Fibroblast of lung (primary cell): ENCODE measurements around the gene TNS3. TPM values are rescaled to one million over a fixed set of nuclear protein-coding genes. Genes with fewer than 3 reads are reported as not detected.

ENCODE experiments used
- DNase-seq, 2 donors: peaks; one replicate each; pipeline versions ENCODE4 v3.0.0 to v3.0.0-alpha.2; 2010; ENCODE audit warnings: low read depth in 2 of 2
- H2AFZ ChIP-seq: 2 replicates; pipeline ENCODE4 v1.5.1; 2012; ENCODE audit warnings: low read length, control low read depth, inconsistent platforms
- H3K27ac ChIP-seq: 2 replicates; pipeline ENCODE4 v1.5.1; 2011; ENCODE audit warnings: low read length, control low read depth; ENCODE audit not compliant: insufficient read depth
- H3K27me3 ChIP-seq: 2 replicates; pipeline ENCODE4 v1.5.1; 2011; ENCODE audit warnings: mild to moderate bottlenecking, low read length; ENCODE audit not compliant: control insufficient read depth, insufficient read depth
- H3K36me3 ChIP-seq: 2 replicates; pipeline ENCODE4 v1.5.1; 2011; ENCODE audit warnings: low read length; ENCODE audit not compliant: control insufficient read depth, insufficient read depth
- H3K4me1 ChIP-seq: 2 replicates; pipeline ENCODE4 v1.5.1; 2011; ENCODE audit warnings: low read length; ENCODE audit not compliant: control insufficient read depth, insufficient read depth; ENCODE audit errors: extremely low read depth
- H3K4me2 ChIP-seq: 2 replicates; pipeline ENCODE4 v1.5.1; 2011; ENCODE audit warnings: low read length, control low read depth; ENCODE audit not compliant: insufficient read depth; ENCODE audit errors: extremely low read depth
- H3K4me3 ChIP-seq, 4 experiments: fragments of 200-600 bp in 1 of 4; sonication (generic) in 1 of 4; replicated peaks in 1 of 4; 2 replicates each; pipeline ENCODE4 v1.5.1; 2011 to 2016; ENCODE audit warnings: low read length in 4 of 4, low read depth in 3 of 4, mild to moderate bottlenecking in 3 of 4, control low read depth in 2 of 4, inconsistent platforms in 1 of 4, mixed read lengths in 1 of 4; ENCODE audit not compliant: insufficient read depth in 1 of 4; ENCODE audit errors: control extremely low read depth in 1 of 4
- H3K79me2 ChIP-seq: 2 replicates; pipeline ENCODE4 v1.5.1; 2012; ENCODE audit warnings: mild to moderate bottlenecking, low read length, inconsistent platforms; ENCODE audit not compliant: control insufficient read depth, insufficient read depth
- H3K9ac ChIP-seq: 2 replicates; pipeline ENCODE4 v1.5.1; 2011; ENCODE audit warnings: mild to moderate bottlenecking, low read length, control low read depth; ENCODE audit not compliant: insufficient read depth
- H3K9me3 ChIP-seq: 2 replicates; pipeline ENCODE4 v1.5.1; 2012; ENCODE audit warnings: low read depth, low read length; ENCODE audit not compliant: control insufficient read depth, insufficient read depth
- H4K20me1 ChIP-seq: 2 replicates; pipeline ENCODE4 v1.5.1; 2011; ENCODE audit warnings: low read length; ENCODE audit not compliant: control insufficient read depth, insufficient read depth; ENCODE audit errors: extremely low read depth
- EZH2 ChIP-seq: IDR thresholded peaks from 2 replicates; pipeline ENCODE4 v1.5.1; 2012; ENCODE audit warnings: low read length, control low read depth, mild to moderate bottlenecking; ENCODE audit errors: missing control alignments
- polyA plus RNA-seq, 2 donors: library from polyadenylated mRNA; depleted of rRNA in 1 of 2; stranded (reverse) in 1 of 2; unstranded in 1 of 2; fragments of >200 nt; gene quantifications; 2 replicates each; pipeline ENCODE4 v1.2.1, GENCODE V29; 2011 to 2012; ENCODE audit warnings: missing spikeins in 1 of 2
- total RNA-seq: library from RNA; depleted of rRNA; stranded (reverse); fragments of >200 nt; gene quantifications from 2 replicates; pipeline ENCODE4 v1.2.1, GENCODE V29; 2014
- TF ChIP-seq, protein P1 (sequence below), 2 donors: IDR thresholded peaks in 1 of 2; conservative IDR thresholded peaks in 1 of 2; 1 replicate in 1 of 2; 2 replicates in 1 of 2; pipeline ENCODE4 v1.5.1; 2011 to 2012; ENCODE audit warnings: low read length in 2 of 2, control low read depth in 1 of 2, inconsistent platforms in 1 of 2, low read depth in 1 of 2, mild to moderate bottlenecking in 1 of 2

The TNS3 gene
- total and polyA plus RNA-seq, 2 donors (not counting 1 experiment from before 2014, with no cell fraction given) = 74.4 to 88.8 TPM

DNA sequence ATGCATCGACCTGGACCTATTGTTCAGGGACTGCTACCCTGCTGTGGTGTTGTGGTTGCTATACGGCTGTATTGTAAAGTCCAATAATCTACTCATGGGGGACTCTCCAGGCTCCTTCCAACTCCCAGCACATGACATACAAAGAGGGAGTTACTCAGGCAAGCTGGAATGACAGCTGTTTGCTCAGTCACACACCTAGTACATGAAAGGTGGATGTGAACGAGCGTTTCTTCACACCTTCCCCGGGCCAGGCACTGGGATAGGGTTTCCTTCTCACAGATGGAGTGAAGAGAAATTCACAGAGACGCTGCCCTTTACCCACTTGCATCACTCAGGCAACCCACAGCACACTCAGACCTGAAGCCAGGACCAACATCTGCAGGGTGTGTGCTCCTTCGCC, 215.7 kb downstream of the TNS3 start:
- H3K9ac ChIP-seq = no peak overlapping the region
- H3K4me3 ChIP-seq = no peak overlapping the region
- no peak overlapping the region for H2AFZ ChIP-seq
- H3K9me3 ChIP-seq = no peaks in the 10 kb centered on the region
- peaks cover 2% of the 10 kb centered on the region for H4K20me1 ChIP-seq
- H3K27ac ChIP-seq = no peak overlapping the region
- H3K27me3 ChIP-seq = no peaks in the 10 kb centered on the region
- TF ChIP-seq, protein P1, sequence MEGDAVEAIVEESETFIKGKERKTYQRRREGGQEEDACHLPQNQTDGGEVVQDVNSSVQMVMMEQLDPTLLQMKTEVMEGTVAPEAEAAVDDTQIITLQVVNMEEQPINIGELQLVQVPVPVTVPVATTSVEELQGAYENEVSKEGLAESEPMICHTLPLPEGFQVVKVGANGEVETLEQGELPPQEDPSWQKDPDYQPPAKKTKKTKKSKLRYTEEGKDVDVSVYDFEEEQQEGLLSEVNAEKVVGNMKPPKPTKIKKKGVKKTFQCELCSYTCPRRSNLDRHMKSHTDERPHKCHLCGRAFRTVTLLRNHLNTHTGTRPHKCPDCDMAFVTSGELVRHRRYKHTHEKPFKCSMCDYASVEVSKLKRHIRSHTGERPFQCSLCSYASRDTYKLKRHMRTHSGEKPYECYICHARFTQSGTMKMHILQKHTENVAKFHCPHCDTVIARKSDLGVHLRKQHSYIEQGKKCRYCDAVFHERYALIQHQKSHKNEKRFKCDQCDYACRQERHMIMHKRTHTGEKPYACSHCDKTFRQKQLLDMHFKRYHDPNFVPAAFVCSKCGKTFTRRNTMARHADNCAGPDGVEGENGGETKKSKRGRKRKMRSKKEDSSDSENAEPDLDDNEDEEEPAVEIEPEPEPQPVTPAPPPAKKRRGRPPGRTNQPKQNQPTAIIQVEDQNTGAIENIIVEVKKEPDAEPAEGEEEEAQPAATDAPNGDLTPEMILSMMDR (conservative IDR thresholded peaks at IDR 0.05 in 1 of 2, IDR thresholded peaks at IDR 0.05 in 1 of 2; ENCODE audit: low read depth in 1 of 2, low read length in 2 of 2) = no peak
- no peak for TF ChIP-seq EZH2
- peaks cover 11% of the 10 kb centered on the region for H3K36me3 ChIP-seq
- DNase-seq = no peak
- H3K4me1 ChIP-seq = peaks cover 2% of the 10 kb centered on the region
- no peak overlapping the region for H3K4me2 ChIP-seq
- peaks cover 11% of the 10 kb centered on the region for H3K79me2 ChIP-seq

DNA sequence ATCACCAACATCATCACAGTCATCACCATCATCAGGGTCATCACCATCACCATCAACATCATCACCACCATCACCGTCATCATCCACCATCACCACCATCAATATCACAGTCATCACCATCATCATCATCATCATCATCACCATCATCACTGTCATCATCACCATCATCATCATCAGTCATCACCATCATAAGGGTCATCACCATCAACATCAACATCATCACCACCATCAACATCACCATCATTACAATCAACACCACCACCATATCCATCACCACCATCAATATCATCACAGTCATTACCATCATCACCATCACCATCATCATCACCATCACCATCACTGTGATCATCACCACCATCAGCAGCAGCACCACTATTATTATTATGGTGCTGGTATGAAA, 218.9 kb downstream of the TNS3 start:
- peaks cover under 1% of the 10 kb centered on the region for H3K36me3 ChIP-seq
- TF ChIP-seq, protein P1 (conservative IDR thresholded peaks at IDR 0.05 in 1 of 2, IDR thresholded peaks at IDR 0.05 in 1 of 2; ENCODE audit: low read depth in 1 of 2, low read length in 2 of 2) = no peak
- no peak for TF ChIP-seq EZH2
- peaks cover 2% of the 10 kb centered on the region for H3K4me1 ChIP-seq
- H4K20me1 ChIP-seq = no peaks in the 10 kb centered on the region
- H3K27ac ChIP-seq = no peak overlapping the region
- H3K4me2 ChIP-seq = no peak overlapping the region
- H3K4me3 ChIP-seq = no peak overlapping the region
- H3K9me3 ChIP-seq = no peaks in the 10 kb centered on the region
- H2AFZ ChIP-seq = no peak overlapping the region
- H3K27me3 ChIP-seq = no peaks in the 10 kb centered on the region
- no peak overlapping the region for H3K9ac ChIP-seq
- peaks cover 11% of the 10 kb centered on the region for H3K79me2 ChIP-seq
- DNase-seq = no peak

- H3K79me2 ChIP-seq = peaks cover 11% of the 10 kb centered on the region
- H3K4me1 ChIP-seq = peaks cover 2% of the 10 kb centered on the region
- H3K9ac ChIP-seq = no peak overlapping the region
- H3K9me3 ChIP-seq = no peaks in the 10 kb centered on the region
- H4K20me1 ChIP-seq = no peaks in the 10 kb centered on the region
- no peak overlapping the region for H2AFZ ChIP-seq
- TF ChIP-seq, protein P1 (conservative IDR thresholded peaks at IDR 0.05 in 1 of 2, IDR thresholded peaks at IDR 0.05 in 1 of 2; ENCODE audit: low read depth in 1 of 2, low read length in 2 of 2) = no peak
- TF ChIP-seq EZH2 = no peak
- peak; percentile 60 to 94 for DNase-seq
- H3K4me2 ChIP-seq = no peak overlapping the region
- no peak overlapping the region for H3K27ac ChIP-seq
- no peaks in the 10 kb centered on the region for H3K36me3 ChIP-seq
- no peak overlapping the region for H3K4me3 ChIP-seq
- no peaks in the 10 kb centered on the region for H3K27me3 ChIP-seq
These were observed 220.1 kb downstream of the TNS3 start for GRCh38 chr7:47361746-47362215.
